AG08396 (cell line): ENCODE results near the gene TAF15.
A peak's percentile ranks its signal among the peaks of the same experiment; 100 is the strongest.

Source experiments
- DNase-seq: peaks from one replicate; pipeline ENCODE4 v3.0.0; 2012; ENCODE audit warnings: low spot score, mixed read lengths

Gene TAF15

GRCh38 chr17:35821308-35821707 is 12.0 kb downstream of the TAF15 start:
- DNase-seq: no peak

DNA sequence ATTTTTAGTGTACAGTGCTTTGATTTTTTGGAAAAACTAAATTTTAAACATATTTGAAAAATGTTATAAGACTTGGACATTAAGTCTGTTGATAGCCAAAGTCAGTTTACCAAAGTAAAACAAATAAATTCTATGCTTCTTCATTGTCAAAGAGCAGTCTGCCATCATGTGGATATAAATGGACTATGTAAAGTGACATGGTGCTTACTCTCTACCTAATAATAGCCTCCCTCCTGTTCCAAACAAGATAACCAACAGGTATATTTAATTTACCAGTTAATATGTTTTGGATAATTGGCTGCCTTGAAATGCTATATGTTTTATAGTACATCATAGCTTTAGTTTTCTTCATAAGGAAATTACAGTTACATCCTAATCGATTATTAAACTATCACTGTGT is 15.9 kb downstream of the TAF15 start:
- no peak for DNase-seq

GRCh38 chr17:35841101-35841500 is 31.8 kb downstream of the TAF15 start:
- DNase-seq: no peak

GRCh38 chr17:35841505-35841904 is 32.2 kb downstream of the TAF15 start:
- DNase-seq: no peak

DNA sequence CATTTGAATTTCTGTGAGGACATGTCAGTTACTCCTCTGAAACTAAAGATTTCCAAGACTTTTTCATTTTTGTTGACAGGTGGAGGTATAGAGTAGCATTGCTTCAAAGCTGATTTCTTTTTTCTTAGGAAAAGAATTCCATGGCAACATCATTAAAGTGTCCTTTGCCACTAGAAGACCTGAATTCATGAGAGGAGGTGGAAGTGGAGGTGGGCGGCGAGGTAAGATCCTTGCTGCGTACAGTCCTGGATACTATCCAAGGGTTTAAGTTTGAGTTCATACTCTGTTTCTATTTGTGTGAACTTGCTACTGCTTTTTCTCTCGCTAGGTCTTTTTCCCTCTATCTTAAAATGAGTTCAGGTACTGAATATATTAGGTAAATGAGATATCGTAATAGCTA is 33.0 kb downstream of the TAF15 start:
- no peak for DNase-seq

- DNase-seq: no peak
Measured at GRCh38 chr17:35843698-35844097, 34.4 kb downstream of the TAF15 start.

DNA sequence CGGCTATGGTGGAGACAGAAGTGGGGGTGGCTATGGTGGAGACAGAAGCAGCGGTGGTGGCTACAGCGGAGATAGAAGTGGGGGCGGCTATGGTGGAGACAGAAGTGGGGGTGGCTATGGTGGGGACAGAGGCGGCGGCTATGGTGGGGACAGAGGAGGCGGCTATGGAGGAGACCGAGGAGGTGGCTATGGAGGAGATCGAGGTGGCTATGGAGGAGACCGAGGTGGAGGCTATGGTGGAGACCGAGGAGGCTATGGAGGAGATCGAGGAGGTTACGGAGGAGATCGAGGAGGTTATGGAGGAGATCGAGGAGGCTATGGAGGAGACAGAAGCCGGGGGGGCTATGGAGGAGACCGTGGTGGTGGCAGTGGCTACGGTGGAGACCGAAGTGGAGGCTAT is 35.3 kb downstream of the TAF15 start:
- no peak for DNase-seq

GRCh38 chr17:35846055-35846809 is 36.9 kb downstream of the TAF15 start:
- no peak for DNase-seq

- no peak for DNase-seq
Measured at GRCh38 chr17:35847006-35847405, 37.7 kb downstream of the TAF15 start.

GRCh38 chr17:35847633-35848373 is 38.5 kb downstream of the TAF15 start:
- DNase-seq: no peak

DNA sequence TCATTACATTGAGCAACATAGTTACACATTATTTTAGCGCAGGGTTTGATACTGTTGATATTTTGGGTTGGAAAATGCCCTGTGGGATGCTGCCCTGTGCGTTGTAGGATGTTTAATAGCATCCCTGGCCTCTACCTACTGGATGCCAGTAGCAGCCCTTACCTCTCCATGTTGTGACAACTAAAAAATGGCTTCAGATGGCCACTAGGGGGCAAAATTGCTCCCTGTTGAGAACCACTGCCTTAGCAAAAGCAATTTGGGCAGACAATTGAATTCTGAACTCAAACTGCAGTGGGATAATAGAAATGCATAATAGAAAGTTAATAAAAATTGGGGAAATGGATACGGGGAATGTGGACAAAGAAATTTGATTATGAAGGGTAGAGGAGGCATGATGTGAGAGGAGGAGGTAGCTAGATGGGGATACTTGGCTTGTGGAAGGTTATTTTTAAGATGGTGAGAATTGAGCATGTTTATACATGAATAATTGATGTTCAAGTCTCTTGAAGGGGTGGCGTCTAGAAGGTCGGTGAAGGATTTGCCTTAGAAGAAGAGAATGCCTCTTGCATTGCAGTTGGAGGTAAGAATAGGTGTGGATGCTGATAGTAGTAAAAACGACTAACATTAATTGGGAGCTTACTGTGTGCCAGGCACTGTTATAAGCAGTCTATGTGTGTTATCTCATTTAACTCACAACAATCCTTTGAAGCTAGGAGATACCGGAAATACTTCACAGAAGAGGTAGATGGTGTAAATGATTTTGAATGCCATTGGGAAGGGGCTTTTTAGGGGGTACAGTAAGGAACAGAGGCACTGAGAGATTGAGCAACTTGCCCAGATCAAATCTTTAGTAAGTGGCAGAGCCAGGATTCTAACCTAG is 40.4 kb downstream of the TAF15 start:
- DNase-seq: peak; percentile 52

- no peak for DNase-seq
Measured at GRCh38 chr17:35855965-35856364, 46.7 kb downstream of the TAF15 start.

DNA sequence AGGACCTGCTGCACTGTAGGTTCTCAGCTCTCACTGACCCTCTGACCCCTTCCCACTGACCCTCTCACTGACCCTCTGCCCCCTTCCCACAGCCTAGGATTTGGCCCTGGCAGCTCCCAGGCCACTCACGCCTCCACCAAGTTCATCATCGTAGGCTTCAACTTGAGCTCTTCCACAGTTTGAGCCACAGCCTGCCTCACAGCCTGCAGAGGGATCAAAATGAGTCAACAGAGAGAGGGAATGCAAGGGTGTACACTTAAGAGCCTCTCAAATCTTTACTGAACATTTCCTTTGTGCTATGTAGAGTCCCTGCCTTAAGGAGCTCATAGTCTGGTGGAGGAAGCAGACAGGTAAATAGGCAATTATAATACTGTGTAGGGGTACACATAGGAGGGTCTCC is 47.3 kb downstream of the TAF15 start:
- DNase-seq: no peak

DNA sequence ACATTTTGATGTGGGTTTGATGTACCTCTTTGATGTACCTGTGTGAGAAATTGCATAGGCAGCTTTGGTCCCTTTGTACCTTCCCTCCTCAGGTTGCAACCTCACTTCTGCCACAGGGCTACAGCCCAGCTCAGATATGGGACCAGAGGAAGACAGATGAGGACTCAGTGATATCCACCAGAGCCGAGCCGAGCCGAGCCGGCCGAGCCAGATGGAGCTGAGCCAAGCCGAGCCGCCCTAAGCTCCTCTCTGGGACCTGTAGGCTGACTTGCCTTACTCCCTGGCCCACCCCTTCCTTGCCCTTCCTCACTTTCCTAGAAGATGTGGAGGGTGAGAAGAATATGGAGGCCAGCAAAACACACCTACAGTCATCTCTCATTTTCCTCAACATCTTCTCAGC is 55.6 kb downstream of the TAF15 start:
- no peak for DNase-seq

DNA sequence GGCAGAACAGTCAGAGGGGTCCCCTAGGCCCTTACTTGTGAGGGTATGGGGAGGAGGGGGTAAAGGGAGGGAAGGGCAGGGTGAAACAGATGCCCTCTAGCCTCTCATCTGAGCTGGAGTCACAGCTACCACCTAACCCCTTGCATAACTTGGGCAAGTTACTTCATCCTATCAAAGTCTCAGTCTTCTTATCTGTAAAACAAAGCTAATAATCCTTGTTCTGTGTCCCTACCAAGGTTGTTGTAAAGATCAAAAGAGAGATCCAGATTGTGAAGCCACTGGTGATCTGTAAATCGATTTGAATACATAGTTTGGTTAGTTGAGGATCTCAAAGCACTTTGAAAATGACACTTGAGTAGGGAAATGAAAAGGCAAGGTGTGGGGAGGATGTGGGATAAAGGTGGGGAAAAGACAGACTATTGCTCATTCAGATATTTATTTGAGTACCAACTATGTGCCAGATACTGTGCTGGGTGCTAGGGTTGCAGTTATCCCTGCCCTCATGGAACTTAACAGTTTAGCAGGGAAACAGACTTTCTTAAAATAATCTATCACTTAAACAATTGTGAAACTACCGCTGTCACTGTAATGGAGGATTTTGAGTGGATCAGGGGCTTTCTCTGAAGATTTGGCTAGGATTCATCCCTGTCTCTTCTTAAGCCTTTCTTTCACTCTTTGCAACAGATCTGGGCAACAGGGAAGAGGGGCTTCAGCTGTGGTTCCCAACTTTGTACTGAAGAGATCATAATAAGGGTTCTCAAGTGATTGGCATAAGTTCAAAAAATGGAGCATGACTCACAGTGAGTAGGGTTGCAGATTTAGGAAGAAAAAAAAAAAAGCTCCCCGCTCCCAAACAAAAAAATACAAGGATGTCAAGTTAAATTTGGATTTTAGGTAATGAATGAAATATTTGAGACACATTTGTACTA is 56.4 kb downstream of the TAF15 start:
- no peak for DNase-seq

DNA sequence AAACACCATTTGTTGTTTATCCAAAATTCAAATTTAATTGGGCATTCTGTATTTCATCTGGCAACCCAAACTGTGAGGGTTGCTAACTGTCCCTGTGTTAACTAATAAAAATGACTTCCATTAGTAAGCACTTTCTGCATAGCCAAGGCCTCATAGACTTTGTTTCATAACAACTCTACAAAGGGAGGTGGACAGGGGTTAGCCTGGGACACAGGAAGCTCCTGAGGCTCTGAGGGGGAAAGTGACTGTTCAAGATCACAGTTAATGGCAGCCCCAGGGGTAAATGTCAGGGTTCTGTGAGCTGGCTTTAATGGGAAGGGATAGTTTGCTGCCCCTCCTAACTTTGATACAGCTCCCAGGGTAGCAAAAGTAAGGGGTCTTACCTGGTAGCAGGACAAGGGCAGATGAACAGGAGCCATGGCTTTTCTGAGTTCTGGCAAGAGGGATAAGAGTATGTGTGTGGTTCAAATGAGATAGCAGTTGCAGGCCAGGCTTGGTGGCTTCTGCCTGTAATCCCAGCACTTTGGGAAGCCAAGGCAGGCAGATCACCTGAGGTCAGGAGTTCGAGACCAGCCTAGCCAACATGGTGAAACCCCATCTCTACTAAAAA is 57.2 kb downstream of the TAF15 start:
- DNase-seq: no peak

DNA sequence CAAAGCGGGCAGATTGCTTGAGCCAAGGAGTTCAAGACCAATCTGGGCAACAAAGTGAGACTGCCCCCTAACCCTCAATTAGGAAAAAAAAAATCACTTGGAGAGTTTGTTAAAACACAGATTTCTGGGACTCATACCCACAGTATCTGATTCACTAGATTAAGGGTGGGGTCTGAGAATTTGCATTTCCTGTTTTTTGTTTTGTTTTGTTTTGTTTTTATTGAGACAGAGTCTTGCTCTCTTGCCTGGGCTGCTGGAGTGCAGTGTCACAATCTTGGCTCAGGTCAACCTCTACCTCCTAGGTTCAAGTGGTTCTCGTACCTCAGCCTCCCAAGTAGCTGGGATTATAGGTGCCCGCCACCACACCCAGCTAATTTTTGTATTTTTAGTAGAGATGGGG is 58.3 kb downstream of the TAF15 start:
- no peak for DNase-seq

- no peak for DNase-seq
Measured at GRCh38 chr17:35868737-35869136, 59.5 kb downstream of the TAF15 start, which contains the start of gene HEATR9. Gene HEATR9 (minus strand): TSS chr17:35868891. CDS start chr17:35868742, 149 bp downstream.

- no peak for DNase-seq
Measured at GRCh38 chr17:35870906-35871819, 61.9 kb downstream of the TAF15 start.
